WTC11 (cell line): ENCODE results near the gene TNPO3.

Experiments
- CTCF ChIP-seq: fragments of 200-600 bp; IDR thresholded peaks from 2 replicates; pipeline ENCODE4 v1.8.0; 2022; ENCODE audit warnings: antibody characterized with exemption
- E2F1 ChIP-seq: sonication (generic); formaldehyde crosslinking; IDR thresholded peaks from 2 replicates; pipeline ENCODE4 v1.8.0; 2022; ENCODE audit warnings: mild to moderate bottlenecking, missing genetic modification reagents
- FOXJ3 ChIP-seq: sonication (generic); formaldehyde crosslinking; IDR thresholded peaks from 2 replicates; pipeline ENCODE4 v1.9.0; 2021; ENCODE audit warnings: missing genetic modification reagents, mild to moderate bottlenecking, borderline replicate concordance
- KAT7 ChIP-seq: sonication (generic); formaldehyde crosslinking; IDR thresholded peaks from 2 replicates; pipeline ENCODE4 v1.8.1; 2023; ENCODE audit warnings: missing genetic modification reagents, mild to moderate bottlenecking, borderline replicate concordance
- NR1H2 ChIP-seq: sonication (generic); formaldehyde crosslinking; IDR thresholded peaks from 2 replicates; pipeline ENCODE4 v1.9.0; 2021; ENCODE audit warnings: mild to moderate bottlenecking, moderate library complexity, missing genetic modification reagents
- NR2C2 ChIP-seq: sonication (generic); formaldehyde crosslinking; IDR thresholded peaks from 2 replicates; pipeline ENCODE4 v1.8.0; 2022; ENCODE audit warnings: mild to moderate bottlenecking, missing genetic modification reagents
- NR3C1 ChIP-seq: sonication (generic); formaldehyde crosslinking; conservative IDR thresholded peaks from 2 replicates; pipeline ENCODE4 v1.8.1; 2023; ENCODE audit warnings: low read depth, mild to moderate bottlenecking, missing genetic modification reagents
- PRRX2 ChIP-seq: fragments of 250-450 bp; sonication (Bioruptor Pico); IDR thresholded peaks from 2 replicates; pipeline ENCODE4 v1.8.0; 2021; ENCODE audit warnings: mild to moderate bottlenecking
- TEAD4 ChIP-seq: sonication (generic); formaldehyde crosslinking; IDR thresholded peaks from 2 replicates; pipeline ENCODE4 v1.8.0; 2022; ENCODE audit warnings: mild to moderate bottlenecking, missing genetic modification reagents
- ZNF138 ChIP-seq: sonication (generic); formaldehyde crosslinking; conservative IDR thresholded peaks from 2 replicates; pipeline ENCODE4 v1.8.1; 2022; ENCODE audit warnings: mild to moderate bottlenecking, moderate library complexity, missing genetic modification reagents
- ZNF317 ChIP-seq: sonication (generic); formaldehyde crosslinking; IDR thresholded peaks from 2 replicates; pipeline ENCODE4 v1.8.1; 2023; ENCODE audit warnings: low read depth, mild to moderate bottlenecking, moderate library complexity, missing genetic modification reagents, borderline replicate concordance
- TF ChIP-seq, protein P1 (sequence below): sonication (generic); formaldehyde crosslinking; IDR thresholded peaks from 2 replicates; pipeline ENCODE4 v1.8.0; 2022; ENCODE audit warnings: mild to moderate bottlenecking, missing genetic modification reagents
- TF ChIP-seq, protein P2 (sequence below): fragments of 250-450 bp; sonication (Bioruptor Pico); IDR thresholded peaks from 2 replicates; pipeline ENCODE4 v1.9.0; 2021; ENCODE audit warnings: mild to moderate bottlenecking
- TF ChIP-seq, protein P3 (sequence below): sonication (generic); formaldehyde crosslinking; conservative IDR thresholded peaks from 2 replicates; pipeline ENCODE4 v1.8.1; 2022; ENCODE audit warnings: mild to moderate bottlenecking, missing genetic modification reagents

DNA sequence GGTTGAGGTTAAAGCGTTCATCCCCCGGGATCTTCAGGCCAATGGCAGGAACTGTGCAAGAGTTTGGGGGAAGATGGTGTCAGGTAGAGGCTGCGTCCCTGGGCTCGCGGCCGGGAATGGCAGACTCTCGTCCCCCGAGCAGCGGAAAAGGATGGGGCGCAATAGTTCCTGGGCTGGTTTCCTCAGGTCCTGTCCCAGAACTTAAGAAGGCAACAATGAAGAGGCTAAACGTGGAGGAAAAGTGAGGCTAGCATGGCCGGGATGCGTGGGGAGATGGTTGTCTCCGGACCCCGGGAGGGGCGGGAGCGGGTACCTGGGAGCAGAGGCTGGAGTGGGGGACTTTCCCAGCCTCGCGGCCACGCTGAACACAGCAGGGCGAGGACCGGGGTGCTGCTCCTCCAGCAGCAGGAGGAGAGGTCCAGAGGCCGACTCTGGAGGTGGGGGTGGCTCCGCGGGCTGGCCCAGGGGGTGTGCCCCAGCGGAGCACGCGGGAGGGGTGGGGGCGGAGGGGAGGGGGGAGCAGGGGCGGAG, 116.3 kb downstream of the TNPO3 start:
- TF ChIP-seq E2F1 (no peak), PRRX2 (no peak), NR1H2 (CRISPR knock-in tag) (no peak), NR3C1 (CRISPR knock-in tag) (no peak), KAT7 (CRISPR knock-in tag) (no peak), ZNF138 (no peak), ZNF317 (CRISPR knock-in tag) (no peak), CTCF (no peak), NR2C2 (CRISPR knock-in tag) (no peak), FOXJ3 (CRISPR knock-in tag) (no peak), TEAD4 (CRISPR knock-in tag) (no peak)
- TF ChIP-seq, protein P1, sequence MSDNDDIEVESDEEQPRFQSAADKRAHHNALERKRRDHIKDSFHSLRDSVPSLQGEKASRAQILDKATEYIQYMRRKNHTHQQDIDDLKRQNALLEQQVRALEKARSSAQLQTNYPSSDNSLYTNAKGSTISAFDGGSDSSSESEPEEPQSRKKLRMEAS, result no peak
- TF ChIP-seq, protein P2, sequence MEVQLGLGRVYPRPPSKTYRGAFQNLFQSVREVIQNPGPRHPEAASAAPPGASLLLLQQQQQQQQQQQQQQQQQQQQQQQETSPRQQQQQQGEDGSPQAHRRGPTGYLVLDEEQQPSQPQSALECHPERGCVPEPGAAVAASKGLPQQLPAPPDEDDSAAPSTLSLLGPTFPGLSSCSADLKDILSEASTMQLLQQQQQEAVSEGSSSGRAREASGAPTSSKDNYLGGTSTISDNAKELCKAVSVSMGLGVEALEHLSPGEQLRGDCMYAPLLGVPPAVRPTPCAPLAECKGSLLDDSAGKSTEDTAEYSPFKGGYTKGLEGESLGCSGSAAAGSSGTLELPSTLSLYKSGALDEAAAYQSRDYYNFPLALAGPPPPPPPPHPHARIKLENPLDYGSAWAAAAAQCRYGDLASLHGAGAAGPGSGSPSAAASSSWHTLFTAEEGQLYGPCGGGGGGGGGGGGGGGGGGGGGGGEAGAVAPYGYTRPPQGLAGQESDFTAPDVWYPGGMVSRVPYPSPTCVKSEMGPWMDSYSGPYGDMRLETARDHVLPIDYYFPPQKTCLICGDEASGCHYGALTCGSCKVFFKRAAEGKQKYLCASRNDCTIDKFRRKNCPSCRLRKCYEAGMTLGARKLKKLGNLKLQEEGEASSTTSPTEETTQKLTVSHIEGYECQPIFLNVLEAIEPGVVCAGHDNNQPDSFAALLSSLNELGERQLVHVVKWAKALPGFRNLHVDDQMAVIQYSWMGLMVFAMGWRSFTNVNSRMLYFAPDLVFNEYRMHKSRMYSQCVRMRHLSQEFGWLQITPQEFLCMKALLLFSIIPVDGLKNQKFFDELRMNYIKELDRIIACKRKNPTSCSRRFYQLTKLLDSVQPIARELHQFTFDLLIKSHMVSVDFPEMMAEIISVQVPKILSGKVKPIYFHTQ (CRISPR knock-in tag), result no peak
- TF ChIP-seq, protein P3, sequence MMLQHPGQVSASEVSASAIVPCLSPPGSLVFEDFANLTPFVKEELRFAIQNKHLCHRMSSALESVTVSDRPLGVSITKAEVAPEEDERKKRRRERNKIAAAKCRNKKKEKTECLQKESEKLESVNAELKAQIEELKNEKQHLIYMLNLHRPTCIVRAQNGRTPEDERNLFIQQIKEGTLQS (CRISPR knock-in tag), result no peak
